Neuronal stem cell (in vitro differentiated cells): ENCODE results near the gene C1orf52.

Experiments
- DNase-seq: peaks from one replicate; pipeline ENCODE4 v3.0.0-alpha.2; 2013; ENCODE audit warnings: low spot score
- H2AFZ ChIP-seq: one replicate; pipeline ENCODE4 v1.6.1; 2013; ENCODE audit warnings: mild to moderate bottlenecking, low read length, inconsistent platforms
- H2AK5ac ChIP-seq: 2 replicates; pipeline ENCODE4 v1.6.1; 2013; ENCODE audit warnings: low read depth, mild to moderate bottlenecking, inconsistent platforms, low read length, moderate library complexity, mixed read lengths
- H2BK120ac ChIP-seq: 2 replicates; pipeline ENCODE4 v1.6.1; 2013; ENCODE audit warnings: low read depth, mild to moderate bottlenecking, inconsistent platforms, low read length, moderate library complexity, mixed read lengths
- H2BK12ac ChIP-seq: one replicate; pipeline ENCODE4 v1.6.1; 2013; ENCODE audit warnings: low read length, inconsistent platforms
- H2BK15ac ChIP-seq: 2 replicates; pipeline ENCODE4 v1.6.1; 2013; ENCODE audit warnings: mild to moderate bottlenecking, low read length, inconsistent platforms, mixed read lengths
- H2BK5ac ChIP-seq: one replicate; pipeline ENCODE4 v1.6.1; 2013; ENCODE audit warnings: inconsistent platforms, mild to moderate bottlenecking, low read length, moderate library complexity
- H3K14ac ChIP-seq: one replicate; pipeline ENCODE4 v1.6.1; 2013; ENCODE audit warnings: low read length, inconsistent platforms
- H3K18ac ChIP-seq: 2 replicates; pipeline ENCODE4 v1.6.1; 2013; ENCODE audit warnings: low read length, inconsistent platforms
- H3K23ac ChIP-seq: 2 replicates; pipeline ENCODE4 v1.6.1; 2013; ENCODE audit warnings: low read depth, mild to moderate bottlenecking, mixed read lengths, low read length, inconsistent platforms; ENCODE audit not compliant: poor library complexity
- H3K27ac ChIP-seq: replicated peaks from 3 replicates; pipeline ENCODE4 v1.5.1; 2013; ENCODE audit warnings: low read length, inconsistent platforms
- H3K27me3 ChIP-seq, 3 experiments: 2 replicates each; pipeline ENCODE4 v1.6.1; 2013; ENCODE audit warnings: low read length in 3 of 3, mild to moderate bottlenecking in 2 of 3, inconsistent platforms in 1 of 3, low read depth in 1 of 3, mixed read lengths in 1 of 3, moderate library complexity in 1 of 3; ENCODE audit not compliant: control insufficient read depth in 3 of 3, insufficient read depth in 3 of 3
- H3K36me3 ChIP-seq, 2 donors: replicated peaks in 1 of 2; 2 replicates each; pipeline ENCODE4 v1.6.1; 2013; ENCODE audit warnings: low read length in 2 of 2; ENCODE audit not compliant: control insufficient read depth in 2 of 2, insufficient read depth in 2 of 2
- H3K4ac ChIP-seq: 2 replicates; pipeline ENCODE4 v1.6.1; 2013; ENCODE audit warnings: inconsistent platforms, mild to moderate bottlenecking, low read length, moderate library complexity
- H3K4me1 ChIP-seq, 2 donors: 1 replicate in 1 of 2; 2 replicates in 1 of 2; pipeline ENCODE4 v1.6.1; 2013; ENCODE audit warnings: low read length in 2 of 2, low read depth in 1 of 2; ENCODE audit not compliant: control insufficient read depth in 2 of 2, insufficient read depth in 1 of 2
- H3K4me2 ChIP-seq: one replicate; pipeline ENCODE4 v1.6.1; 2013; ENCODE audit warnings: mild to moderate bottlenecking, low read length, inconsistent platforms; ENCODE audit not compliant: insufficient read depth, poor library complexity, severe bottlenecking
- H3K4me3 ChIP-seq, 2 donors: 2 replicates each; pipeline ENCODE4 v1.5.1; 2013; ENCODE audit warnings: low read length in 2 of 2, mild to moderate bottlenecking in 2 of 2, inconsistent platforms in 1 of 2, moderate library complexity in 1 of 2
- H3K79me1 ChIP-seq: one replicate; pipeline ENCODE4 v1.6.1; 2013; ENCODE audit warnings: low read depth, mild to moderate bottlenecking, inconsistent platforms, low read length, moderate library complexity
- H3K9ac ChIP-seq: one replicate; pipeline ENCODE4 v1.6.1; 2013; ENCODE audit warnings: mild to moderate bottlenecking, low read depth, low read length, inconsistent platforms; ENCODE audit not compliant: poor library complexity
- H3K9me3 ChIP-seq, 2 donors: replicated peaks in 1 of 2; 2 replicates each; pipeline versions ENCODE3 to v1.6.1; 2013; ENCODE audit warnings: low read length in 2 of 2, mild to moderate bottlenecking in 2 of 2, inconsistent platforms in 1 of 2, low read depth in 1 of 2, mixed read lengths in 1 of 2, moderate library complexity in 1 of 2; ENCODE audit not compliant: control insufficient read depth in 2 of 2, insufficient read depth in 1 of 2
- H4K8ac ChIP-seq: one replicate; pipeline ENCODE4 v1.6.1; 2013; ENCODE audit warnings: low read depth, mild to moderate bottlenecking, inconsistent platforms, low read length, moderate library complexity
- H4K91ac ChIP-seq: one replicate; pipeline ENCODE4 v1.6.1; 2013; ENCODE audit warnings: low read length, low read depth, mild to moderate bottlenecking, inconsistent platforms; ENCODE audit not compliant: poor library complexity
- WGBS, 2 donors: extraction: QIAGEN DNeasy Blood & Tissue Kit; methylation state at CpG; one replicate each; pipeline ENCODE4 v1.1.7; 2013; ENCODE audit warnings: missing lambda C conversion rate in 2 of 2, mixed read lengths in 1 of 2; ENCODE audit not compliant: insufficient read length in 2 of 2, insufficient replicate concordance in 1 of 2; ENCODE audit errors: extremely low coverage in 2 of 2; 5-methylcytosine and 5-hydroxymethylcytosine counted together

Gene C1orf52

DNA sequence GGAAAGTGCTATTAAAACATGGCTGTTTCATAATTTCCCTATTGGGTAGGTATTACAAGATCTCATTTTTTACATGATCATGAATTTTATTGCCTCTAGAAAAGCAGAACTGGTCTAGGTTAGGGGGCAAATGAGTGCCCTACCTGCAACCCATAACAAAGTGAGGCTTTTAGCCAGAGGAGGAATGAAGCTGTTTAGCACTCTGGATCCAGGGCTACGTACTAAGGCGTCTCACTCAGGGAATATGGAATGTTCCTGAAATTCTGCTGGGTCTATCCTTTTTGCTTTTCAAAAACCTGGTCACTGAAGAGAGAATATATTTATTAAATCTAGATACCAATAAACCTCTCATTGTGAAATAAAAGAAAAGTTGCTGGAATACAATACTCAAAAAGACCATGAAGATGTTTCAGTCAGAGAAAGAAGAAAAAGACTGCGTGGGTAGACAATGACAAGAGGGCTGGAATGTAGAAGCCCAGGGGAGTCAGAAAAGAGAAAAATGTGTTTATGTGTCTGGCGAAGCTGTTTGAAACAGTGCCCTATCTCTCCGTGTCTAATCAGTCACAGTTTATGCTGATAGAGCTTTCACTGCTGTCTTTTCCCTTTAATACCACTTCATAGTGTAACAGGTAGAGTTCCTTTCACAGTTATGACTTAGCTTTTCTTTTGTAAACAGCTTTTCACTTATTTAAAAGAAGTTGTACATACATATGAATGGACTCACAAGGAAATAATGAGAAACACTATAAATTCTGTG, 33.7 kb downstream of the C1orf52 start:
- no peak overlapping the region for H2BK120ac ChIP-seq
- no CpG with 5 or more reads among the region's 5 CpGs for WGBS, 2 donors
- no peak overlapping the region for H3K23ac ChIP-seq
- no peak overlapping the region for H3K27ac ChIP-seq
- H2BK5ac ChIP-seq: no peak overlapping the region
- no peak overlapping the region for H4K91ac ChIP-seq
- no peak overlapping the region for H3K9ac ChIP-seq
- H3K4me2 ChIP-seq: no peak overlapping the region
- H3K79me1 ChIP-seq: no peaks in the 10 kb centered on the region
- H3K4me1 ChIP-seq: peaks cover 4 to 9% of the 10 kb centered on the region in 2 donors
- DNase-seq: no peak
- peak overlapping the region; percentile 25 for H2AFZ ChIP-seq
- no peak overlapping the region for H3K4ac ChIP-seq
- no peak overlapping the region for H3K18ac ChIP-seq
- no peaks in the 10 kb centered on the region for H3K9me3 ChIP-seq
- H3K36me3 ChIP-seq: no peaks in the 10 kb centered on the region
- H4K8ac ChIP-seq: no peak overlapping the region
- peaks cover 0 to 34% (median 0%) of the 10 kb centered on the region in 3 experiments for H3K27me3 ChIP-seq
- H3K4me3 ChIP-seq: no peak overlapping the region
- H2AK5ac ChIP-seq: no peak overlapping the region
- H2BK12ac ChIP-seq: no peak overlapping the region
- H2BK15ac ChIP-seq: no peak overlapping the region
- no peak overlapping the region for H3K14ac ChIP-seq

DNA sequence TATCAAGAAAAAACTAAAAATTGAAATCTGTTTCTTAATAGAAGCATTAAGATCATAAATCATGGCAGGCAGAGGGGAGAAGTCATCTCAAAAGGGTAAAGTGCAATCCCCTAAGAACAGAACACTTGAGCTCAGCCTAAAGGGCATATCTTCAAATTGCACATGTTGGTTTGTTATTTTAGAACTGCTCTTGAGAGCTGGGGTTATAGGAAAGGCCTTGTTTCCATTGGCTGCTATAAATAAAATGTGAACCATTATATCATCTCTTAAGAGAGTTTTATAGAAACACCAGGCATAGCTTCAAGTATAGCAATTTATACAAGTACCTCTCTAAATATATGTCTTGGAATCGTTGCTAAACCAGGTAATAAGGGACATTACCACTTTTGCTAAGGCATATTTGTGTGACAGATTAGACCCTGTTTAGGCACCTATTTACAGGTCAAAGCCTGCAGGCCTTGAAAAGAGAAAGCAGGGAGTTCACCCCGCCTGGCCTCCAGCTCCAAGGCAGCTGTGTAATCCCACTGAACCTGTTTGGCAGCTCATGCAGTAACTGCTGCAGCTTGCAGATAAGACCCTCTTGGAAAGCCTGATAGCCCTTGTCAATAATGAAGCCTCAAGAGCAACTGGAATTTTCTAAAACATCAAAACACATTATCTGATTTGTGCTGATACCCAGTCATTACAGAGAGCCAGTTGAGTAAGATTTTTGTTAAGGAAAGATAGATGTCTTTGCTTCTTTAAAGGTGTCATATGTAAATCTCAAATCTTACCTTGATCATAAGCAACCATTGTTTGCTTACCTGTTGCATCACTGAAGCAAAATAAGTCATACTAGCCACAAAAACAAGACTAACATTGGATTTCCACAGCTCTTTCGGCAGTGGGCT, 34.5 kb downstream of the C1orf52 start:
- Histone ChIP-seq H4K8ac (no peak overlapping the region), H3K14ac (no peak overlapping the region), H3K4me2 (no peak overlapping the region), H2AFZ (no peak overlapping the region), H3K36me3 (no peaks in the 10 kb centered on the region), H3K18ac (no peak overlapping the region), H3K9me3 (no peaks in the 10 kb centered on the region), H2BK120ac (no peak overlapping the region), H2AK5ac (no peak overlapping the region), H2BK12ac (no peak overlapping the region), H4K91ac (no peak overlapping the region), H3K27me3 (peaks cover 0 to 42% (median 0%) of the 10 kb centered on the region in 3 experiments), H3K4ac (no peak overlapping the region), H3K23ac (no peak overlapping the region), H2BK5ac (no peak overlapping the region), H3K27ac (no peak overlapping the region), H2BK15ac (no peak overlapping the region), H3K4me3 (no peak overlapping the region), H3K79me1 (no peaks in the 10 kb centered on the region), H3K4me1 (peaks cover 6 to 9% of the 10 kb centered on the region in 2 donors), H3K9ac (no peak overlapping the region)
- no peak for DNase-seq
- no CpG with 5 or more reads among the region's 3 CpGs for WGBS, 2 donors

DNA sequence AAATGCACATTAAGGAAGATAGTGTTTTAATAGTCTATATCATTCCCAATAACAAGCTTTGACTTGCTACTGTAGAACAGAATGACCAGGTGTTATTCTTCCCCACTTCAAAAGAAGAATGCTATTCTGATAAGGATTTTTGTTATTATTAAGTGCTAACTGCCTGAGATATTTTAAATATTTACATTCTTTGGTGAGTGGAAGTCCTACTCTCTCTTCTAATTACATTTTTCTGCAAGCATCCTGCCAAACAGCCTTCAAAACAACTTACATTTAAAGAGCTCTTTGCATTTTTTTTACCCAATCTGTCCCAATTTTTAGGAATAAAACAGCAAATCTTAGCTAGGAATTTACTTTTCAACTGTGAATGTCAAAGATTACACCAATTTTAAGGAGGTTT, 35.2 kb downstream of the C1orf52 start:
- Histone ChIP-seq H3K27ac (no peak overlapping the region), H3K4me1 (peaks cover 6 to 9% of the 10 kb centered on the region in 2 donors), H3K4me2 (no peak overlapping the region), H3K27me3 (peaks cover 0 to 49% (median 0%) of the 10 kb centered on the region in 3 experiments), H3K9ac (no peak overlapping the region), H4K91ac (no peak overlapping the region), H3K4me3 (no peak overlapping the region), H2BK12ac (no peak overlapping the region), H2BK5ac (no peak overlapping the region), H2AK5ac (no peak overlapping the region), H4K8ac (no peak overlapping the region), H3K14ac (no peak overlapping the region), H3K23ac (no peak overlapping the region), H2BK120ac (no peak overlapping the region), H2AFZ (no peak overlapping the region), H3K9me3 (no peaks in the 10 kb centered on the region), H3K79me1 (no peaks in the 10 kb centered on the region), H3K36me3 (no peaks in the 10 kb centered on the region), H3K4ac (no peak overlapping the region), H2BK15ac (no peak overlapping the region), H3K18ac (no peak overlapping the region)
- no peak for DNase-seq

DNA sequence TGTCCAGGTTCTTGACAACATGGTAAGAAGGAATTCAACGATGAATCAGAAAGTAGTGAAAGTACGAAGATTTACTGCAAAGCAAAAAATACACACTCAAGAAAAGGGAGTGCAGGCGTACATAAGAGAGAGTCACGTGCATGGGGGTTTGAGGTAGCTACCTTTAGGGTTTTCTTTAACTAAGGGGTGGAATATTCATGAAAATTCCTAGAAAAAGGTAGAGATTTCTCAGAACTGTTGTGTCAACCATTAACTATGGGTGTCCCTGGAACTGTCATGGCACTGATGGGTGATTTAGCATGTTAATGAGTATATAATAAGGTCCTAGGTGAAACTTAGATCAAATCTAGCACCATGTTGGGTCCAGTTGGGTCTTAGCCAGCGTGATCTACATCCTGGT, 36.1 kb downstream of the C1orf52 start:
- Histone ChIP-seq H3K27ac (no peak overlapping the region), H3K23ac (no peak overlapping the region), H2BK12ac (no peak overlapping the region), H4K91ac (no peak overlapping the region), H3K27me3 (peaks cover 0 to 49% (median 0%) of the 10 kb centered on the region in 3 experiments), H2AK5ac (no peak overlapping the region), H3K4me3 (no peak overlapping the region), H3K9ac (no peak overlapping the region), H2BK120ac (no peak overlapping the region), H3K4me2 (no peak overlapping the region), H3K4me1 (peaks cover 6 to 9% of the 10 kb centered on the region in 2 donors), H2BK5ac (no peak overlapping the region), H3K4ac (no peak overlapping the region), H3K14ac (no peak overlapping the region), H3K36me3 (no peaks in the 10 kb centered on the region), H2AFZ (no peak overlapping the region), H4K8ac (no peak overlapping the region), H2BK15ac (no peak overlapping the region), H3K79me1 (no peaks in the 10 kb centered on the region), H3K9me3 (no peaks in the 10 kb centered on the region), H3K18ac (no peak overlapping the region)
- no CpG with 5 or more reads among the region's 5 CpGs for WGBS, 2 donors
- no peak for DNase-seq
